HFFc6 (cell line): ENCODE data around the gene SAYSD1. TPM values are rescaled to one million over a fixed set of nuclear protein-coding genes. Genes with fewer than 3 reads are reported as not detected.

Source experiments
- DNase-seq: peaks from one replicate; pipeline ENCODE4 v3.0.0-alpha.2; 2018
- H3K27ac Mint-ChIP-seq: 2 replicates; pipeline ENCODE4 v1.8.0; 2020; ENCODE audit warnings: mild to moderate bottlenecking, mixed read lengths
- H3K27me3 Mint-ChIP-seq: 2 replicates; pipeline ENCODE4 v1.8.0; 2021; ENCODE audit warnings: mild to moderate bottlenecking, moderate library complexity, mixed read lengths; ENCODE audit not compliant: insufficient read depth
- H3K36me3 Mint-ChIP-seq: 2 replicates; pipeline ENCODE4 v1.8.0; 2021; ENCODE audit warnings: low read depth, mixed read lengths
- H3K4me1 Mint-ChIP-seq: 2 replicates; pipeline ENCODE4 v1.8.0; 2020; ENCODE audit warnings: low read depth, mixed read lengths
- H3K4me3 Mint-ChIP-seq: 2 replicates; pipeline ENCODE4 v1.8.0; 2020; ENCODE audit warnings: mild to moderate bottlenecking, moderate library complexity, mixed read lengths
- H3K9me3 Mint-ChIP-seq: 2 replicates; pipeline ENCODE4 v1.8.0; 2020; ENCODE audit warnings: mild to moderate bottlenecking, mixed read lengths
- total RNA-seq, 6 experiments: library from RNA; stranded (reverse); fragmentation: NEBNext Ultra II Directional; extraction: Animal tissue kit (Norgen Biotek cat#: 25700); gene quantifications; 2 replicates in 1 of 6; 3 replicates in 5 of 6; pipeline ENCODE4 v1.2.3, GENCODE V29; 2021
- TF ChIP-seq, protein P1 (sequence below): fragments of 200-600 bp; sonication (generic); IDR thresholded peaks from 2 replicates; pipeline ENCODE4 v1.5.0; 2021; ENCODE audit warnings: antibody characterized with exemption, mild to moderate bottlenecking

The SAYSD1 gene
- total RNA-seq, 6 experiments from 2014 or later: 6.0 to 8.2 (median 7.5) TPM

- no peak for DNase-seq
- H3K4me1 Mint-ChIP-seq: no peaks in the 10 kb centered on the region
- TF ChIP-seq, protein P1, sequence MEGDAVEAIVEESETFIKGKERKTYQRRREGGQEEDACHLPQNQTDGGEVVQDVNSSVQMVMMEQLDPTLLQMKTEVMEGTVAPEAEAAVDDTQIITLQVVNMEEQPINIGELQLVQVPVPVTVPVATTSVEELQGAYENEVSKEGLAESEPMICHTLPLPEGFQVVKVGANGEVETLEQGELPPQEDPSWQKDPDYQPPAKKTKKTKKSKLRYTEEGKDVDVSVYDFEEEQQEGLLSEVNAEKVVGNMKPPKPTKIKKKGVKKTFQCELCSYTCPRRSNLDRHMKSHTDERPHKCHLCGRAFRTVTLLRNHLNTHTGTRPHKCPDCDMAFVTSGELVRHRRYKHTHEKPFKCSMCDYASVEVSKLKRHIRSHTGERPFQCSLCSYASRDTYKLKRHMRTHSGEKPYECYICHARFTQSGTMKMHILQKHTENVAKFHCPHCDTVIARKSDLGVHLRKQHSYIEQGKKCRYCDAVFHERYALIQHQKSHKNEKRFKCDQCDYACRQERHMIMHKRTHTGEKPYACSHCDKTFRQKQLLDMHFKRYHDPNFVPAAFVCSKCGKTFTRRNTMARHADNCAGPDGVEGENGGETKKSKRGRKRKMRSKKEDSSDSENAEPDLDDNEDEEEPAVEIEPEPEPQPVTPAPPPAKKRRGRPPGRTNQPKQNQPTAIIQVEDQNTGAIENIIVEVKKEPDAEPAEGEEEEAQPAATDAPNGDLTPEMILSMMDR: no peak
- H3K27ac Mint-ChIP-seq: no peak overlapping the region
- no peaks in the 10 kb centered on the region for H3K9me3 Mint-ChIP-seq
- H3K36me3 Mint-ChIP-seq: no peaks in the 10 kb centered on the region; the same call in 1 of the 2 replicates
- H3K27me3 Mint-ChIP-seq: peaks cover 2% of the 10 kb centered on the region
- no peak overlapping the region for H3K4me3 Mint-ChIP-seq
These were observed 7.3 kb downstream of the SAYSD1 start for GRCh38 chr6:39107641-39108040.

DNA sequence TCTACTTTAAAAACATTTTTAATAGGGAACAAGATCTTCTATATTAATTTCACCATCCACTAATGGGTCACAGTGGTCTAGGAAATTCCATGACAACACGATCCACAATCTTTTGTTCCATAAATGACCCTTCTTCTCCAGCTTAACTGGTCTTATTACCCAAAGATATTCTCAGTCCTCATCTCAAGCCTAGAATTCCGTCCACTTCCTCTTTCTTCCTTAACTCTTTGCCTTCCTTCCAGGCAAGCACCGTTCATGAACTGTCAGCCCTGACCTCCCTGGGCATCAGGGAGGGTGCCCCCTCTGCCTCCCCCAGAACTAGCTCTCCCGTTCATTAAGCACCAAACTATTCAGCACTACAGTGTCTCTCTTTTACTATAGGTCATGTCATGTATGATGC is 8.0 kb downstream of the SAYSD1 start:
- DNase-seq: no peak
- no peak overlapping the region for H3K4me3 Mint-ChIP-seq
- H3K27ac Mint-ChIP-seq: no peak overlapping the region
- H3K36me3 Mint-ChIP-seq: no peaks in the 10 kb centered on the region; the same call in 1 of the 2 replicates
- no peaks in the 10 kb centered on the region for H3K4me1 Mint-ChIP-seq
- H3K27me3 Mint-ChIP-seq: peaks cover 2% of the 10 kb centered on the region
- TF ChIP-seq, protein P1: no peak
- no peaks in the 10 kb centered on the region for H3K9me3 Mint-ChIP-seq

DNA sequence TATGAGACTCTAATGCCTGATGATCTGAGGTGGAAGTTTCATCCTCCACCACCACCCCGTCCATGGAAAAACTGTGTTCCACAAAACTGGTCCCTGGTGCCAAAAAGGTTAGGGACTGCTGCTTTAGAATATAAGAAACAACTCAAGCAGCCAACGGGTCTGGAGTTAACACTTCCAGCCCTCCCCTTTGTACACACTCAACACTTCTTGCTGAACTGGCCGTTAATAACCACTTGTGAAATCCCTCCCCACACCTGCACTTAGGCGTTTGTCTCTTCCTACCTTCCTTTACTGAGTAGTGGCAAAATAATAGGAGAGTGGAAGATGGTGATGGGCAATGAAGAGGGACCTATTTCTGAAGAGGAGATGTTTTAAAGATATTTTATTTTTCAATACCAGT is 10.5 kb downstream of the SAYSD1 start:
- Mint-ChIP-seq H3K4me1 (no peaks in the 10 kb centered on the region), H3K27ac (no peak overlapping the region), H3K9me3 (no peaks in the 10 kb centered on the region), H3K36me3 (no peaks in the 10 kb centered on the region), H3K4me3 (no peak overlapping the region), H3K27me3 (peaks cover 5% of the 10 kb centered on the region)
- no peak for DNase-seq
- TF ChIP-seq, protein P1: no peak

DNA sequence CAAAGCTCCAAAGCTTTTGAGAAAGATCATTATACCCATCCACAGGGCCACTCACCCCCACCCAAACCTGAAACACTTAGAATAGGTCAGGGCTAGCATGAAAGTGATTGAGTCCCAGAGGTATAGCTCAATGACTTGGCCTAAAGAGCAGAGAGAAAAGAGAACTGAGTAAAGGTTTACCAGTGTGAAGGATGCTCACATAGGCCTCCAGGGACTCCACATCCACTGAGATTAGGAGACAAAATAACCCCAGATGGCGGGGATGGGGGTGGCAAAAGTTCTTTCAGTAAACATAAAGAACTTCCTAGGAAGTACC is 12.2 kb downstream of the SAYSD1 start:
- no peak for DNase-seq
- Mint-ChIP-seq H3K4me1 (no peaks in the 10 kb centered on the region), H3K27ac (no peak overlapping the region), H3K9me3 (no peaks in the 10 kb centered on the region), H3K4me3 (no peak overlapping the region), H3K36me3 (no peaks in the 10 kb centered on the region), H3K27me3 (peaks cover 5% of the 10 kb centered on the region)
- TF ChIP-seq, protein P1: no peak

DNA sequence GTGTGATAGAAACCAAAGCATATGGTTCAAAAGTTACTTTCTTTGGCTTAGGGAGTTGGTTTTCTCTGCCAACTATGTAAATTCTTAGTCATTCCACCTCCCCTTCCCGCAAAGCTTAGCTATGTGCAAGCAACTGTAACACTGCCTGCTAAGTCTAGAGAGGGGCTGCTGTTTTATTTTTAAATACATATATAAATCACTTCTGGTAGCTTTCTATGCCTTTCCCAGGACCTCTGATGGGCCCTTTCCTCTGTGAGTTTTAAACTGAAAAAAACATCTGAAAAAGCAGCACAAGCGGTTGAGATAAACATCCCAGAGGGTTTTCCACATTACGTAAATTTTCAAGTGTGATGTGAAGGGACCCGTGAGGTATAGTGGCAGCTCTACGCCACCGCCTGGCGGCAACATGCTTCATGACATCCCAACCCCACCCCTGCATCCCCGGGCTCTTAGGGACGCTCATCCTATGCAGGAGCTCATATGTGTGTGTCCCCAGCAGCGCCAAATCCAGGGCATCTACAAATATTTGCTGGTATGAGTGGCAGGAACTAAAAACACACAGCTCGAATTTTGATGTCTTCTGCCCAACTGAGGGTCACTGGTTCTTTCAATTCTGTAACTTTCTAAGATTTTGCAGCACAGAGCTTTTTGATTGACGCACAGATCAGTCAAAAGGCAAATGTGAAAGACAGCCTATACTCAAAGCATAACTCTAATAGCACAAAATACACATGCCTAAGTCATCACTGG is 12.7 kb downstream of the SAYSD1 start:
- H3K4me3 Mint-ChIP-seq: no peak overlapping the region
- H3K27me3 Mint-ChIP-seq: peaks cover 5% of the 10 kb centered on the region
- H3K9me3 Mint-ChIP-seq: no peaks in the 10 kb centered on the region
- no peaks in the 10 kb centered on the region for H3K36me3 Mint-ChIP-seq
- no peak overlapping the region for H3K27ac Mint-ChIP-seq
- H3K4me1 Mint-ChIP-seq: no peaks in the 10 kb centered on the region
- no peak for DNase-seq
- TF ChIP-seq, protein P1: no peak
